ENCODE results near the gene GTPBP6.

DNA sequence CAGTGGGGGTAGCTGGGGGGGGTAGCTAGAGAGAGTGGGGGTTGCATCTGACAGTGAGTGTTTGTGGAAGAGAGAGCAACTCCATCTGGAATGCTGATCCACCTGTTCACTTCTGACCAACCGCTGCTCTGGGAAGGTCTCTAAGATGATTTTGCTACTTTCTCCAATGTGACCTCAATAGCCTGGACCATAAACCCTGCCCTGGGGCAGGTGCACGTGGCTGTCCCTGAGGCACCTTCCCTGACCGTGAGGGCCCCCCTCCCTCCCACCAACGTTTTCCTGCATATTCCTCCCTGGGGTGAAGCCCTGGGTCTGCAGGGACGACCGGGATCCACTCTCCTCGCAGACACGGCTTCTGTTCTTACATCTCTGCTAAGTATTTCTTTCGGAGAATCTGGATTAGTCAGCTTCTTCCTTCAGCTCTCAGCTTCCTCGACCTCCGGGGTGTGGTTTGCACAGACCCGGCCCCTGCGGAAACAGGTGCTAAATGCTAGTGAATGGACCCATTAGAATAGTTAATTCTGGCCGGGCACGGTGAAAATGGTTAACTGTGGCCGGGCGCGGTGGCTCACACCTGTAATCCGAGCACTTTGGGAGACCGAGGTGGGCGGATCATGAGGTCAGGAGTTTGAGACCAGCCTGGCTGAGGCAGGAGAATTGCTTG is 58.8 kb downstream of the GTPBP6 start:
- TF ChIP-seq POLR2A (IDR thresholded peaks at IDR 0.05) (no peak), POLR2AphosphoS5 (IDR thresholded peaks at IDR 0.05) (no peak)
- TF ChIP-seq, protein P1, sequence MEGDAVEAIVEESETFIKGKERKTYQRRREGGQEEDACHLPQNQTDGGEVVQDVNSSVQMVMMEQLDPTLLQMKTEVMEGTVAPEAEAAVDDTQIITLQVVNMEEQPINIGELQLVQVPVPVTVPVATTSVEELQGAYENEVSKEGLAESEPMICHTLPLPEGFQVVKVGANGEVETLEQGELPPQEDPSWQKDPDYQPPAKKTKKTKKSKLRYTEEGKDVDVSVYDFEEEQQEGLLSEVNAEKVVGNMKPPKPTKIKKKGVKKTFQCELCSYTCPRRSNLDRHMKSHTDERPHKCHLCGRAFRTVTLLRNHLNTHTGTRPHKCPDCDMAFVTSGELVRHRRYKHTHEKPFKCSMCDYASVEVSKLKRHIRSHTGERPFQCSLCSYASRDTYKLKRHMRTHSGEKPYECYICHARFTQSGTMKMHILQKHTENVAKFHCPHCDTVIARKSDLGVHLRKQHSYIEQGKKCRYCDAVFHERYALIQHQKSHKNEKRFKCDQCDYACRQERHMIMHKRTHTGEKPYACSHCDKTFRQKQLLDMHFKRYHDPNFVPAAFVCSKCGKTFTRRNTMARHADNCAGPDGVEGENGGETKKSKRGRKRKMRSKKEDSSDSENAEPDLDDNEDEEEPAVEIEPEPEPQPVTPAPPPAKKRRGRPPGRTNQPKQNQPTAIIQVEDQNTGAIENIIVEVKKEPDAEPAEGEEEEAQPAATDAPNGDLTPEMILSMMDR (IDR thresholded peaks at IDR 0.05) = no peak

Data from gastroesophageal sphincter (tissue), 3 donors.